Activated CD4-positive, CD25-positive, alpha-beta regulatory T cell treated with anti-CD3 and anti-CD28 coated beads, Interleukin-2, amount 50 U/mL, for 24 hours (primary cell): ENCODE data around the gene HINT1.
A peak's percentile ranks its signal among the peaks of the same experiment; 100 is the strongest.
"Not testable (repeated sequence)": the region's sequence is repeated elsewhere in the genome, so short reads cannot be mapped to it uniquely, and the experiment has no call there.

ENCODE experiments used
- ATAC-seq, 2 donors: fragments of 150-1000 bp; cut with Tn5 transposase; one replicate each; pipeline ENCODE4 v1.10.0; 2021; ENCODE audit warnings: mild to moderate bottlenecking in 1 of 2, moderate library complexity in 1 of 2

The HINT1 gene

DNA sequence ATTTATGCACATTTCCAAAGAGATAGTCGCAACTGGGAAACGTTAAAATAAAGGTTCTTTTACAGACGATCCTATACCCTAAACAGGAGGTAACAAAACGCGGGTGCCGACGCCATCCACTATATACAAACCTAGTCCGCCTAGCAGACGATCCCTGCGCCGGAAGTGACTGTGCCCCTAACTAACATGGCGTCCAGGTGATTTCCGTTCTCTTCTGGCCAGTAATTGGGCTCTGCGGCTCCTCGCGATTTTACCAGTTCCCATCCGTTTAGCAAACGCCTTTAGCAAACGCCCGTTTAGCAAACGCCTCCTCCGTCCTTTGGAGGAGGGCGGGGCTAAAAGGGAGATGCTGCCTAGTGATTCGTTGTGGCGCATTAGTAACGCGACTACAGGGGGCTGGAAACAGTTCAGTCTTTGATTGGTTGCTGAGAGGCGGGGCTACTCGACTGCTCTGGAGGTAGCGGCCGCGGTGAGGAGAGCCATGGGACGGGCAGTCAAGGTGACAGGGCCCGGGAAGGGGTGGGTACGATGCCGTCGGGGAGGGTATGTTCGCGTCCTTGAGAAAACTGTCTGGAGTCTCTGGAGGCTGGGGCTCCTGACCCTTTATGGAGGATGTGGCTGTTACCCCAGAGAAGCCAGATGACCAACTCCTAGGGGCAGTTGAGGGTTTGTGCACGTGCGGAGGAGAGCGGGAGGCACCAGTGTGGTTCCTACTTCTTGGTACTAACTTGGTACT, 5.7 kb upstream of the HINT1 start, which contains the start of gene LYRM7:
TSS of gene LYRM7 (plus strand) at position 405 of the 736 bp plus-strand sequence. CDS start at position 482, 77 bp downstream.
- peak; percentile 97 for ATAC-seq

DNA sequence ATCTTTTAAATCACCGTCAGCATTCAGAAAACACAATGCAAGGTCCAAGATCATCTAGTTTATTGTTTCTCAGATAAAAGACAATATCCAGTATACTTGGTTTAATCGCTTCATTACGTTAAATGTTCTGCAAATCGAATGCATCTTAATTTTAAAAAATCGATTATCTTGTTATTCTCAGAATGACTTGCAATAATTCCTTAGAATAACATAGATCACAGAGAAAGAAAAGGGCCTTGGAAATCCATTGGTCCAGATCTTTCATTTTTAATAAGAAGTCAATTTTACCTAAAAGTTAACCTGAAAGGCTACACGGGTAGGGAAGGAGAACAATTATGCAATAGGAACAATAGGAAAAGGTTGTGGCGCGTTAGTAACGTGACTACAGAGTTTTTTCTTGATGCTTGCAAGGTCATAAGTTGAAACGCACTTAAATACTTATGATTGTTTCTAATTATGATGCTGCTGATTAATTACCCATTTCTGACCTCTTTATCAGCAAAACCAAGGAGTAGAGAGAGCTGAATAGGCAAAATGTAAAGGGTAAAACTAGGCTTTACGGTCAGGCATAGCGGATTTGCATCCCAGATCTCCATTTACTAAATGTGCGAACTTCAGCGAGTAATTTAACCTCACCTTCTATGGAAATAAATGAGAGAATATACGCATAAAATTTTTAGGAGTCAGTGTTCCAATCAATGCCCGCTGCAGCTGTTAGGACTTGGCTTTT, 4.9 kb upstream of the HINT1 start:
- no peak for ATAC-seq

DNA sequence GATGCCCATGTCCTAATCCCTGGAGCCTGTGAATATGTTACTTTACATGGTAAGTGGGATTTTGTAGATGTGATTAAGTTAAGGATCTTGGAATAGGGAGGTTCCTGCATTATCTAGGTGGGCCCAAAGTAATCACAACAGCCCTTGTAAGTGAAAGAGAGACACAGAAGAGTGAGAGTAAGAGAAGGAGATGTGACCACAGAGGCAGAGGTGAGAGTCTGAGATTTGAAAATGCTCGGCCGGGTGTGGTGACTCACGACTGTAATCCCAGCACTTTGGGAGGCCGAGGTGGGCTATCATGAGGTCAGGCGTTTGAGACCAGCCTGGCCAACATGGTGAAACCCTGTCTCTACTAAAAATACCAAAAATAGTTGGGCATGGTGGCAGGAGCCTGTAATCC, 2.6 kb upstream of the HINT1 start:
- ATAC-seq: no peak

DNA sequence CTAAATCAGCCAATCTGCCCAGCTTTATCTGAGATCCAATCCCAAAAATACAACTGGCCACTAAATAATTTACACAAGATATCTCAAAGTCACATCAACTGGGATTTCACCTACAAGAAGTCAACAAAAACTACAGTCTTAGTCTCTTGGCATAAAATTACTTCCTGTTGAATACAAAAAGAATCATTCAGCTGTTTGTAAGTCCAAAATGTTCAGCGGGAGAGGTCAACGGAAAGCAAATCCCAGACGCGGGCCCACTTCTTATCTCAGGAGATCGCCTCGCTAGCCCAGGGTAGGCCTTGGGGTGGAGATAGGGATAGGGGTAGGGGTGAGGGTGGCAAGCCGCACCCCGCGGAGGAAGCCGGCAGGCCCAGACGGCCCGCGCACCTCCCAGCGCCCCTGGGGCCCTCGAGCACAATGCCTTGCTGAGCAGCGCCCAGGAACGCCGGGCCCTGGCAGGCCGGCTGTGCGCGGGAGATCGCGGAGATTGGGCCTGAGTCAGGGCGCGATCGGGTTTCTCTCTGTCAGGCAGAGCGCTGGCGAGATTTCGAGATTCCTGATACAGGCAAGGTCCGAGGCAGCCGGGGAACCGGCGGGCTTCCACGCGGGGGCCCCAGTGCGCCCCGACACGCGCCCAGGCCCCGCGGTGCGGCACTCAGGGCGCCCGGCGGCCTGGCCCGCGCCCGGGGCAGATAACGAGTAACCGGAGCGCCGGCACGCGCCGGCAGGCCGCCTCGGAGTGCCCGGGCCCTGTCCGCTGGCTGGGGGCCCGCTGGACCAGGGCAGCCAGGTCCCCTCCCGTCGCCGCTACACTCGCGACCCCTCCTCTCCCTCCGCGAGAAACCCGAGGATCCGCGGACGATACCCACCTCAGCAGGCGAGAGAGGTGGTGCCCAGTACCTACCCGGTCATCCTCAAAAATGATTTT, 601 bp downstream of the HINT1 start:
- peak; percentile 67 to 75 for ATAC-seq

DNA sequence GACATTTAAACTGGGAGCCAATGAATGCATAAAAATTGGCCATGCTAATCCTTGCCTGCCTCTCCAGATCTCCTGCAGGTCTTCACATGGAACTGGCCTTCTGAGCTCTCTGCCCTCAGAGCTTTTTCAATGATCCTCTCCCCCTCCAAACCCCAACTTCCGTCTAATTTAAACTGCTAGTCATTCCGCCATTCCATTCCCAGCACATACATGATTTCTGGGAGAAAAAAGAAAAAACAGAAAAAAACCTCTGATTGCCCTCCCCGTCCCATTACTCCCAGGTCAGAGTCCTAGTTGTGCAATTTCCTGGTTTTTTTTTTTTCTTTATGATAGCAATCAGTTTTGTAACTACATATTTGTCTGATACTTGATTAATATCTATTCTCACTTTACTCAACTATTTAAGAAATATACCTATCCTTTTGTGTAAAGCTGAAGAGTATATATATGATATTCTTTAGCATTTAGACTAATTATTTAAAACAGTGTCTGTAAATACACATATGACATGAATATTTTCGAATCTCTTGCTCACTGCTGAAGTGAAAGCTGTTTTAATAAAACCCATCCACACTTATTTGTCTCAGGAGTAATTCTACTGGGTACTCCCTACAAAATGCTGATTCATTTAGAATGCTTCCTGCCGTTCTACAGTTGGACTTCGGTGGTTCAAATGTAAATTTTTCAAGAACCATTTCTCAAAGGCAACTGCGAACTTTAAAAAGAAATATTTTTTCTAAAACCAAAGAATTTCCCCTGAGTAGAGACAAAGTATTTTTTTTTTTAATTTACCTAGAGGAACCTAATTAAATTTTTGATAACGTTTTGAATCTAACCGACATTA, 1.6 kb downstream of the HINT1 start:
- ATAC-seq: no peak

DNA sequence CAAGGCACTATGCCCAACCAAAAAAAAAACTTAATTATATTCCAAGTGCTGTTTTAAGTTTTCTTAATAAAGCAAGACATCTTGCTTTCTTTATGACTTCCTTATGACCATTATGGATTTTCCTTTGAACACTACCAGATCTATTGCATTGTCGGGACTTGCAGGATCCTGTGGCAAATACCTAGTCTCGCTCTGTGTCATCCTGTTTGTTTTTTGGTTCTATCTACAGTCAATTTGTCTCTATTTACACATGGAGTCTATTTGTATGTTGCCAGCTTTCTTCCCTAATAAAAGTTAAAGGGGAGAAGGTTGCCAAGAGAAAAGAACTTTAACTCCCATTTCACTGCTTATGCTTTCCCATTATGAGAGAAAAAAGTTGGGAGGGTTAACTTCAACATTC, 4.9 kb downstream of the HINT1 start:
- ATAC-seq: no peak

DNA sequence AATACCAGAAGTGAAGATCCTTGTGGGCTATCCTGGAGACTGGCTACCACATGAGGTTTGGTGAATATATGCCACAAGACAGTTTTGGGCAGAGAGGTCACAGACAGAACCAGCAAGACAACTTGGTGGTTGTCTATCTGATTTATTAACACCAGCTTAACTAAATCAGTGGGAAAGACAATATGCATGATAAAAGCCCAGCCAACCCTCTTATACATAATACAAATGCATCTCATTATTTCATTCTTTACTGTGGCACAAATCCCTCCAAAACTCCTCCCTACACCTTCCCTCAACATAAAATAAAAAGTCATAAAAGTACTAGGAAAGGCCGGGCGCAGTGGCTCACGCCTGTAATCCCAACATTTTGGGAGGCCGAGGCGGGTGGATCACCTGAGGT, 8.1 kb downstream of the HINT1 start:
- no peak for ATAC-seq

DNA sequence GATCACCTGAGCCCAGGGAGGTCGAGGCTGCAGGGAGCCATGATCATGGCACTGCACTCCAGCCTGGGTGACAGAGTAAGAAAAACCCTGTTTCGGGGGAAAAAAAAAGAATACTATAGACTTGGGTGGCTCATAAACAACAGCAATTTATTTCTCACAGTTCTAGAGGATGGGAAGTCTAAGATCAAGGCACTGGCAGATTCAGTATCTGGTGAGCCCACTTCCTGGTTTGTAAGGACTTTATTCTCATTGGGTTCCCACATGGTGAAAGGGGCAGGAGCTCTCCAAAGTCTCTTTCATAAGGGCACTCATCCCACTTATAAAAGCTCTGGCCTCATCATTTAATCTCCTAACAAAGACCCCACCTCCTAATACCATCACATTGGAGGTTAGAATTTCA, 8.7 kb downstream of the HINT1 start:
- ATAC-seq: no peak

DNA sequence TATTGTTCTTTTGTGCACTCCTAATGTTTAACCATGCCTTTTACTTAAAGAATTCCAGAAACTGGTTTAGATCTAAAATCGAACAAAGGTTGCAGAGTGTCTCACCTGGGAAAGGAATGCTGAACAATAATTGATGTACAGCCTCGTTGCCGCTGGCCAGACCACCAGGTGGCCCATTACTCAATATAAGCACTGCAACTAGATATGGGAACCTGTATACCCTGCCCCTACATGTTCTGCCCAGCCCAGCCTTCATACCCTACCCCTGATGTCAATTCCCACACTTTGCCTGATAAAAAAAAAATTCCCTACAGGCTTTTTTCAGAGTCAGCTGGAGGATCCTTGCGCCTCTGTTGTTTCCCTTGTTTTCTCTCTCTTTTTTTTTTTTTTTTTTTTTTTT, 13.8 kb downstream of the HINT1 start:
- no peak for ATAC-seq

DNA sequence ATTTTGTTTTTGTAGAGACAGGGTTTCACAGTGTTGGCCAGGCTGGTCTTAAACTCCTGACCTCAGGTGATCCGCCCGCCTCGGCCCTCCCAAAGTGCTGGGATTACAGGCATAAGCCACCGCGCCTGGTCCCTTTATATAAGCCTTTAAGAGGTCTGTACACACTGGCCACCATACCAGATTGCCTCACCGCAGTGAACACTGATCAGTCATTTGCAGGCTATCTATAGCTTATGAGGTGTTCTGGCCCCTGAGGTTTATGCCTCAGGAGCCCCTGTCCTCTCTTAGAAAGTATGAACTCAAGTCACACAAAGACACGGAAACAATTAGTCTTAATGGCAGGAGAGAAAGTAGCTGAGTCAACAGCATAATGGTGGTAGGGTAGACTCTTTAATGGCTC, 14.6 kb downstream of the HINT1 start:
- ATAC-seq: no peak

DNA sequence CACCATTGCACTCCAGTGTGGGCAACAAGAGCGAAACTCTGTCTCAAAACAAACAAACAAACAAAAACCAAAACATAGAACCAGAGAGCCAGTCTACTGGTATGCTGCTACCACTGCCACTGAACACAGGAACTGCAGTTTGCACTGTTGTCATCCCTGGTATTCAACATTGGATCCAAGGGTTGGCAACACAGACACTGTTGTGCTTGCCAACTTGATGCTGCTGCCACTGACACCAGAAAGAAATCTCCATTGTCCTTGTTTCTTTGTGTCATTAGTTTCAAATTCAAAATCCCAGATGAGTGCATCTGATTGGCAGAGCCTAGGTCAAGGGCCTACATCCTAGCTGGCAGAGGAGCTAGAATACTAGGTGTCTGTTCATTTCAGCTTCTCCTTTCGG, 16.2 kb downstream of the HINT1 start:
- no peak for ATAC-seq

DNA sequence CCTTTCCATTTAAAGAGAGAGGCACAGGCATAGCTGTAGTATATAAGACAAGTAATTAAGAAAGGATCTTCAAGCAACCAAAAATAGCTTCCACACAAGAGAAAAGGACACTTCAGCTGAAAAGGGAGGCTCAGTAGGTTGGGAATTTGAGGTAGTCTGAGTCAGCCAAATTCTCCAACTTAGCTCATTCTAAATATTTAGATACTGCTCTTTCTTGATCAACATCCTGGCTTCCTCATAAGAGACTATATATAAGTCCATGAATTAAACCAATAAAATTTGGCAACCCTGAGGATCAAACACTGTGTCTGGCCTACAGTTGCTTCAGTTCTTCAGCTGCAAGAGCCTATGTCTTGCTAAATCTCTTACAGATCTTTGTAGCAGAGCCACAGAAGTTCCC, 17.8 kb downstream of the HINT1 start:
- ATAC-seq: no peak

DNA sequence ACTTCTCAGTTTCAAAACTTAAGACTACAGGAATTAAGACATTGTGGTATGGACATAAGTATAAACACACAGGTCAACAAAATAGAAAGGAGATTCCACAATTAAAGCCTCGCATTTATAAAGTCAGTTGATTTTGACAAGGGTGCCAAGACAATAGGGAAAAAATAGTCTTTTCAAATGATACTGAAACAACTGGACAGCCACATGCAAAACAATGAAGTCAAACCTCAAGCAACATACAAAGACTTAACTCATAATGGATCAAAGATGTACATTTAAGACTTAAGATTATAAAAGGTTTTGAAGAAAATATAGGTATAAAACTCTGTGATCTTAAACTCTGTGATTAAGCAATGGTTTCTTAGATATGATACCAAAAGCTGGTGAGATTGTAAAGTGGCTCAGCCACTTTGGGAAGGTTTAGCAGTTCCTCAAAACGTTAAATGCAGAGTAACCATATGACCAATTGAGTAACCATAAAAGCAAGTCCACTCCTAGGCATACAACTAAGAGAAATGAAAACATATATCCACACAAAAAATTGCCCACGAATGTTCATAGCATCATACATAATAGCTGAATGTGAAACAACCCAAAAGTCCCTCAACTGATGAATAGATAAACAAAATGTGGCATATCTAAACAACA, 22.0 kb downstream of the HINT1 start:
- ATAC-seq: no peak

DNA sequence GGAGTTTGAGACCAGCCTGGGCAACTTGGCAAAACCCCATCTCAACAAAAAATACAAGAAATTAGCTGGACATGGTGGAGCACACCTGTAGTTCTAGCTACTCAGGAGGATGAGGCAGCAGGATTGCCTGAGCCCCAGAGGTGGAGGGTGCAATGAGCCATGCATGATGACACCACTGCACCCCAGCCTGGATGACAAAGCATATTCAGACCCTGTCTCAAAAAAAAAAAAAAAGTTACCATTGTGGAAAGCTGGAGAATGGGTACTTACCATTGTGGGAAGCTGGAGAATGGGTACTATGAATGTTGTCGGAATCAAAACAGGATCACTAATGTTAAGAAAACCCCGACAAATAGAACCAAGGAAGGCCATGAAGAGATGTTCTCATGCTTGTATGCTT, 25.7 kb downstream of the HINT1 start:
- no peak for ATAC-seq

DNA sequence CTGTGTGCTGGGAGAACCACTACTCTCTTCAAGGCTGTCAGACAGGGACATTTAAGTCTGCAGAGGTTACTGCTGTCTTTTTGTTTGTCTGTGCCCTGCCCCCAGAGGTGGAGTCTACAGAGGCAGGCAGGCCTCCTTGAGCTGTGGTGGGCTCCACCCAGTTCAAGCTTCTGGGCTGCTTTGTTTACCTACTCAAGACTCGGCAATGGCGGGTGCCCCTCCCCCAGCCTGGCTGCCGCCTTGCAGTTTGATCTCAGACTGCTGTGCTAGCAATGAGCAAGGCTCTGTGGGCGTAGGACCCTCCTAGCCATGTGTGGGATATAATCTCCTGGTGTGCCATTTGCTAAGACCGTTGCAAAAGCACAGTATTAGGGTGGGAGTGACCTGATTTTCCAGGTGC, 26.6 kb downstream of the HINT1 start:
- not testable (repeated sequence) for ATAC-seq

DNA sequence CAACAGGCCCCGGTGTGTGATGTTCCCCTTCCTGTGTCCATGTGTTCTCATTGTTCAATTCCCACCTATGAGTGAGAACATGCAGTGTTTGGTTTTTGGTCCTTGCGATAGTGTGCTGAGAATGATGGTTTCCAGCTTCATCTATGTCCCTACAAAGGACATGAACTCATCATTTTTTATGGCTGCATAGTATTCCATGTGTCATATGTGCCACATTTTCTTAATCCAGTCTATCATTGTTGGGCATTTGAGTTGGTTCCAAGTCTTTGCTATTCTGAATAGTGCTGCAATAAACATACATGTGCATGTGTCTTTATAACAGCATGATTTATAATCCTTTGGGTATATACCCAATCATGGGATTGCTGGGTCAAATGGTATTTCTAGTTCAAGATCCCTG, 32.0 kb downstream of the HINT1 start:
- not testable (repeated sequence) for ATAC-seq

DNA sequence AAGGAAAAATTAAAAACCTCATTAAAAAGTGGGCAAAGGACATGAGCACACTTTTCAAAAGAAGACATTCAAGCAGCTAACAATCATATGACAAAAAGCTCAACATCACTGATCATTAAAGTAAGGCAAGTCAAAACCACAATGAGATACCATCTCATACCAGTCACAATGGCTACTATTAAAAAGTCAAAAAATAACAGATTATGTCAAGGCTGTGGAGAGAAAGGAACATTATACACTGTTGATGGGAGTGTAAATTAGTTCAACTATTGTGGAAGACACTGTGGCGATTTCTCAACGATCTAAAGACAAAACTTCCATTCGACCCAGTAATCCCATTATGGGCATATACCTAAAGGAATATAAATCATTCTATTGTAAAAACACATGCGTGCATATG, 35.8 kb downstream of the HINT1 start:
- ATAC-seq: no peak

DNA sequence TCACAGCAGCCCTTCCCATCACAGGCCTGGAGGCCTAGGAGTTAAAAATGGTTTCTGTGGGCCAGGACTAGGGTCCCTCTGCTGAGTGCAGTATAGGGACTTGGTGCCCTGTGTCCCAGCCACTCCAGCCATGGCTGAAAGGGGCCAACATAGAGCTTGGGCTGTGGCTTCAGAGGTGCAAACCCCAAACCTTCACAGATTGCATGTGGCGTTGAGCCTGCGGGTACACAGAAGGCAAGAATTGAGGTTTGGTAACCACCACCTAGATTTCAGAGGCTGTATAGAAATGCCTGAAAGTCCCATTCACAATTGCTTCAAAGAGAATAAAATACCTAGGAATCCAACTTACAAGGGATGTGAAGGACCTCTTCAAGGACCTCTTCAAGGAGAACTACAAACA, 37.8 kb downstream of the HINT1 start:
- not testable (repeated sequence) for ATAC-seq

DNA sequence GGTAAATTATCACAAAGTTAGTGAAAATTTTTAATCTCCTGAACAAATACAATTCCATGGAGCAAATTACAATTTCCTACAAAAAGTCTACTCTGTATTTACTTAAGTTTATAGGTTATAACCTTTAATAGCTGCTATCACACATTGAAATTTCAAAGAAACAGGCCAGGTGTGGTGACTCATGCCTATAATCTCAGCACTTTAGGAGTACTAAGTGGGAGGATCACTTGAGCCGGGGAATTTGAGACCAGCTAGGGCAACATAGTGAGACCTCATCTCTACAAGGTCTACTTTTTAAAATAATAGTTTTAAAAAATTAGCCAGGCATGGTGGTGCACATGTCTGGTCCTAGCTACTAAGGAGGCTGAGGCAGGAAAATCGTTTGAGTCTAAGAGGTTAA, 50.3 kb downstream of the HINT1 start:
- peak in 1 of 2 donors; percentile 46 for ATAC-seq

DNA sequence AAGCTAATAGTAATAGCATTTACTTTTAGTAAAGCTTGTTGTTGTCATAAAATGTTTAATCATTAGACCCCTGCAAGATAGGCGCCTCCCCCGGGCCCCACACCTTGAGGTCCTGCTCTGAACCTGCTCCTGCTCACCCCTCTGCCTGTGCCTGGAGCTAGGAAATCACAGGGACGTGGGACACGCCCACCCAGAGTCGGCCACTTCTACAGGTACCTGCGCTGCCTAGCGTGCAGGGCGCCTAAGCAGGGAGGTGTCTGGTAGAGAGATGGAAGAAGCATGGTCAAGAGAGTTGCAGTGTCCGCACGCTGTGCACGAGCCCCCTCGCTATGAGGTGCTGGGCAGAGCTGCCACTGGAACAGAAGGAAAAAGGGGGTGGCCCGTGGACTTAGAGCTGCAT, 52.6 kb downstream of the HINT1 start:
- ATAC-seq: no peak

DNA sequence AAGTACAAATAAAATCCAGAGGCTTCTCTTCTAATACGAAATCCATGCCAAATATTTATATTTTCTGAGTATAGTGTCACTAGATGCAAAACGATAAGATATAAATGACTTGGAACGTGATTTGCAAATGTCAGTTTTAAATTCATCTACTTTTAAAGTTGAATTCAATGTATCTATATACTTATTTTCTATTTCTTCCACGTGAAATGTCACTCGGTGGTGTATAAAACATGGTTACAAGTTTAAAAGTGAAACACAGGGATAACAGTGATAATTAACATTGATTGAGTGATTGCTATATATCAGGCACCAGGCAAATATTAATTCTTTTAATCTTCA, 54.8 kb downstream of the HINT1 start:
- no peak for ATAC-seq
